Activated CD8-positive, alpha-beta T cell treated with anti-CD3 and anti-CD28 coated beads, Interleukin-2, amount 10 ng/mL, durations not matched to agents 7 days and 5 days (primary cell): ENCODE results near the gene PNPLA7. TPM values are rescaled to one million over a fixed set of nuclear protein-coding genes. Genes with fewer than 3 reads are reported as not detected.

Experiments used
- ATAC-seq: fragments of 150-1000 bp; cut with Tn5 transposase; one replicate; pipeline ENCODE4 v1.10.0; 2021; ENCODE audit warnings: moderate library complexity
- CTCF ChIA-PET: fragments of 350-600 bp; sonication (Branson Sonifier 250); formaldehyde crosslinking; loops from one replicate; lab custom pipeline; 2021; ENCODE audit warnings: antibody characterized with exemption; lab: Charles Lee
- POLR2A ChIA-PET: fragments of 350-600 bp; sonication (Branson Sonifier 250); formaldehyde crosslinking; loops from one replicate; lab custom pipeline; 2021; ENCODE audit warnings: antibody characterized with exemption; lab: Charles Lee
- DNase-seq: peaks from one replicate; pipeline ENCODE4 v3.0.0-alpha.2; 2020
- H3K27ac Mint-ChIP-seq: one replicate; pipeline ENCODE4 v1.8.0; 2021; ENCODE audit warnings: mild to moderate bottlenecking, mixed read lengths
- H3K27me3 Mint-ChIP-seq: one replicate; pipeline ENCODE4 v1.8.0; 2021; ENCODE audit warnings: low read depth, mixed read lengths
- H3K36me3 Mint-ChIP-seq: one replicate; pipeline ENCODE4 v1.8.0; 2021; ENCODE audit warnings: low read depth, mixed read lengths
- H3K4me1 Mint-ChIP-seq: one replicate; pipeline ENCODE4 v1.8.0; 2021; ENCODE audit warnings: low read depth, mixed read lengths
- H3K4me3 Mint-ChIP-seq: one replicate; pipeline ENCODE4 v1.8.0; 2021; ENCODE audit warnings: mild to moderate bottlenecking, mixed read lengths
- H3K9me3 Mint-ChIP-seq: one replicate; pipeline ENCODE4 v1.8.0; 2022; ENCODE audit warnings: mixed read lengths; ENCODE audit not compliant: insufficient read depth
- total RNA-seq, 2 experiments: library from RNA; stranded (reverse); gene quantifications; one replicate each; pipeline ENCODE4 v1.2.3, GENCODE V29; 2021

PNPLA7 gene
- total RNA-seq, 2 experiments from 2014 or later = 3.4 to 3.7 TPM

GRCh38 chr9:137435980-137436760 is 114.0 kb downstream of the PNPLA7 start:
- ATAC-seq (no peak), DNase-seq (no peak)
- Mint-ChIP-seq H3K27me3 (no peaks in the 10 kb centered on the region), H3K4me3 (no peak overlapping the region), H3K36me3 (no peaks in the 10 kb centered on the region), H3K4me1 (peaks cover 7% of the 10 kb centered on the region), H3K9me3 (no peaks in the 10 kb centered on the region), H3K27ac (no peak overlapping the region)
- CTCF ChIA-PET = no interaction called here
- POLR2A ChIA-PET = no interaction called here

GRCh38 chr9:137435381-137435891 is 114.8 kb downstream of the PNPLA7 start:
- ChIA-PET POLR2A (no interaction called here), CTCF (no interaction called here)
- no peaks in the 10 kb centered on the region for H3K27me3 Mint-ChIP-seq
- H3K4me3 Mint-ChIP-seq = no peak overlapping the region
- DNase-seq = no peak
- no peak for ATAC-seq
- H3K9me3 Mint-ChIP-seq = no peaks in the 10 kb centered on the region
- no peaks in the 10 kb centered on the region for H3K36me3 Mint-ChIP-seq
- H3K27ac Mint-ChIP-seq = no peak overlapping the region
- H3K4me1 Mint-ChIP-seq = peaks cover 7% of the 10 kb centered on the region

DNA sequence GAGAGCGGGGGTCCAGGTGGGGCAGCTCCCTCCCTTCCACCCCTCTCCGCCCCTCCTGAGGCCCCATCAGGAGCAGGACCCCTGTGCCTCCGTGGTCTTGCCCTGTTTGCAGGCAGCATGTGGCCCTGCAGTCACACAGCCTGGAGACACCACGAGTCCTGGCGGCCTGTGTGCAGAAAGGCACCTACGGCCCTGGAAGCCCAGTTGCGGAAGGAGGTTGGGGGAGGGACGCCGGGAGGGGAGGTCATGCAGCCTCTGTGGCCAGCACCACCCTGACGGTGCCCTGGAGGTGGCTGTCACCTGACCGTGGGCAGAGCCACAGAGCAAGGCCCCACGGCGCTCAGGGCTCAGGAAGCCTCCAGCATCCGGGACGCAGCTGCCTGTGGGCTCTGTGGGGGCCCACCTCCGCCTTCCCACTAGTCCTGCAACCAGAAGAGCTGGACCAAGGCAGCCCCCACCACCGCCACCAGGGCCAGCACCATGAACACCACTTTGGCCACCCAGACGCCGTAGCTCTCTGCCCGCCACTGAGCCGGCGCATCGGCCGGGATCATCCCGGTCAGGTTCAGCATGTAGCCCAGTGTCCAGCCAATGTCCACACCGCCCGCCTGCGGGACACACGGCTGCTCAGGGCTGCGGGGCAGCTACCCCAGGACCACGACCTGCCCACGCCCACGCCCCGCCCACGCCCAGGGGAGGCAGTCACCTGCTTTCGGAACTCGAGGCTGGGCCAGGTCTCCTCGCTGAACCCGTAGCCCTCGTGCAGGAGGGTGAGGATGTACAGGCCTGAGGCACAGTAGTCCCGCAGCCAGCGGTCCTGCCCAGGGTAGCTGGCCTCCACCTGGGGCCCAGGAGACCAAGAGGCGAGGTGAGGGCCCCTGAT is 115.5 kb downstream of the PNPLA7 start:
- H3K9me3 Mint-ChIP-seq = no peaks in the 10 kb centered on the region
- POLR2A ChIA-PET = no interaction called here
- H3K4me3 Mint-ChIP-seq = no peak overlapping the region
- ATAC-seq = no peak
- CTCF ChIA-PET = no interaction called here
- no peaks in the 10 kb centered on the region for H3K27me3 Mint-ChIP-seq
- peaks cover 7% of the 10 kb centered on the region for H3K4me1 Mint-ChIP-seq
- H3K27ac Mint-ChIP-seq = no peak overlapping the region
- no peak for DNase-seq
- H3K36me3 Mint-ChIP-seq = no peaks in the 10 kb centered on the region

DNA sequence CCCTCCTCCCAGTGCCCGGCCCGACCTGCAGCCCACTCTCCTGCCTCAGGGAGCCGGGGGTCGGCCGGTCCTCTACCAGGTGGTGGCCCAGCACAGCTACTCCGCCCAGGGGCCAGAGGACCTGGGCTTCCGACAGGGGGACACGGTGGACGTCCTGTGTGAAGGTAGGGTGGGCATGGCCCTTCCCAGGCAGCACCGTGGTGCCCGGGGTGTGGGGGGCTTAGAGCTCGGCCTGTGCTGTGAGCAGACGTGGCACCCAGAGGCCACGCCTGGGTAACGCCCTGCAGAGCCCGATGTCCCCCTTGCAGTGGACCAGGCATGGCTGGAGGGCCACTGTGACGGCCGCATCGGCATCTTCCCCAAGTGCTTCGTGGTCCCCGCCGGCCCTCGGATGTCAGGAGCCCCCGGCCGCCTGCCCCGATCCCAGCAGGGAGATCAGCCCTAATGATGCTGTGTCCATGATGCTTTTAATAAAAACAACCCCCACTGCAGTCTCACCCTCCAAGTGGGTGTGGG is 116.2 kb downstream of the PNPLA7 start:
- Mint-ChIP-seq H3K9me3 (no peaks in the 10 kb centered on the region), H3K27ac (no peak overlapping the region), H3K27me3 (no peaks in the 10 kb centered on the region), H3K4me3 (no peak overlapping the region), H3K4me1 (peaks cover 7% of the 10 kb centered on the region), H3K36me3 (no peaks in the 10 kb centered on the region)
- ATAC-seq (no peak), DNase-seq (no peak)
- ChIA-PET POLR2A (no interaction called here), CTCF (no interaction called here)

DNA sequence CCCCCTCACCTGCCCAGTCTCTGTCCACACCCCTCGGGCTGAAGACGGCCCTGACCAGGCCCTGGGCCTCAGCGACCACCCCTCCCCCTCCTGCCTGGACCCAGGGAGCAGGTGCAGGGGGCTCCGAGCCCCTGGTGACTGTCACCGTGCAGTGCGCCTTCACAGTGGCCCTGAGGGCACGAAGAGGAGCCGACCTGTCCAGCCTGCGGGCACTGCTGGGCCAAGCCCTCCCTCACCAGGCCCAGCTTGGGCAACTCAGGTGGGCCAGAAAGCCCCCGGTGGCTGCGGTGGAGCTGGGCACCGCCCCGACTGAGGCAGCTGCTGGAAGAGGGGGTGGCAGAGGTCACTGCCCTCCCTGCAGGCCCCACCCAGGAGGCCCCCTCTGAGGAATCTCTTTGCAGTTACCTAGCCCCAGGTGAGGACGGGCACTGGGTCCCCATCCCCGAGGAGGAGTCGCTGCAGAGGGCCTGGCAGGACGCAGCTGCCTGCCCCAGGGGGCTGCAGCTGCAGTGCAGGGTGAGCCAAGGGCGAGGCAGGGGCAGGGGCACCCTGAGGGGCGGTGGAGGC is 116.8 kb downstream of the PNPLA7 start:
- Mint-ChIP-seq H3K27me3 (no peaks in the 10 kb centered on the region), H3K9me3 (no peaks in the 10 kb centered on the region), H3K27ac (no peak overlapping the region), H3K4me1 (peaks cover 7% of the 10 kb centered on the region), H3K4me3 (no peak overlapping the region), H3K36me3 (no peaks in the 10 kb centered on the region)
- ChIA-PET POLR2A (no interaction called here), CTCF (no interaction called here)
- DNase-seq (no peak), ATAC-seq (no peak)

DNA sequence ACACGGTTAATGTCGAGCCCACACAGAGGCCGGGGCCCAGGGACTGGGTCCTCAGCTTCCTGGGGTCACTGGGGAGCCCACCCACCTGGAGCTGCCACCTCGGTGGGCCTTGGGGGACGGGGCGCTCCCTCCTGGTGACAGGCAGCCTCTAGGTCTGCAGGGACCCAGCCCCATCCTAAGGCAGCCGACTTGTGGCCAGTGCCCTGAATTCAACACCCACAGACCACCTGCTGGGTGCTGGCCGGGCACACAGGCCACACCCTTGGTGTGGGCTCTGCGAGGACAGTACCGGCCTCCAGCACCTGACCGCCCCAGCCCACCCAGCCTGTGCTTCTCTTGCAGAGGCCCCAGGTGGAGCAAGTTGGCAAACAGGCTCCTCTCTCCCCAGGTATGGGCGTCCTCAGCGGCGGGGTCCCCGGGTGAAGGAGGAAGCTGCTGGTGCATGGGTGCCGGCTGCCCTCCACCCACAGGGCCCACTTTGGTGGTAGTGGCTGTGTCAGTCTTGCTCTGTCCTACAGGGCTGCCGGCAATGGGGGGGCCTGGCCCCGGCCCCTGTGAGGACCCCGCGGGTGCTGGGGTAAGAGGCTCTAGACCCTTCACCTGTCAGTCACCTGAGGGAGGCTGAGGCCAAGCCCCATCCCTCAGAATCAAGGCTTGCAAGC is 117.4 kb downstream of the PNPLA7 start:
- POLR2A ChIA-PET = no interaction called here
- H3K9me3 Mint-ChIP-seq = no peaks in the 10 kb centered on the region
- H3K27me3 Mint-ChIP-seq = no peaks in the 10 kb centered on the region
- CTCF ChIA-PET = no interaction called here
- DNase-seq (no peak), ATAC-seq (no peak)
- no peaks in the 10 kb centered on the region for H3K36me3 Mint-ChIP-seq
- H3K27ac Mint-ChIP-seq = no peak overlapping the region
- peaks cover 7% of the 10 kb centered on the region for H3K4me1 Mint-ChIP-seq
- H3K4me3 Mint-ChIP-seq = no peak overlapping the region

DNA sequence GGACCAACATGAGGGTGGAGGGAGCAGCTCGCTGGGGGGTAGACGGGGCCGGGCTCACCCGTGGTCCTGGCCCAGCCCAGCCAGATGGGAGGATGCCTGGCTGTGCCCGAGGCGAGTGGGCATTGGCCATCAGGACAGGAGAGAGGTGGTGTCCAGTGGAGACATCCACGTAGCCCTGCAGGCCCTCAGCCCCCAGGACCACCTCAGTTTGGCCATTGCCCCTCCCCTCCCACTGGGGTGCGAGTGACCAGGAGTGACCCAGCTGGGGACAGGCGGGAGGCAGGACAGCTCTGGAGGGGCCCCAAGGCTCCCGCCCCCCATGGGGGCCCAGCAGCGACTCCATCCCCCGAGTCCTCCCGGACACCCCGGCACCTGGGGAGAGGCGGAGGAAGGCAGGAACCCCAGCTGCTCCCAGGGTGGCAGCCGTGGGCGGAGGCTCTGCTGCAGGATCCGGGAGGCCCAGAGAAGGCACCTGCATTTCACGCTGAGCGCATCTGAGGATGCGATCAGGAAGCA is 118.7 kb downstream of the PNPLA7 start:
- DNase-seq (no peak), ATAC-seq (no peak)
- Mint-ChIP-seq H3K9me3 (no peaks in the 10 kb centered on the region), H3K4me1 (peaks cover 7% of the 10 kb centered on the region), H3K4me3 (no peak overlapping the region), H3K36me3 (no peaks in the 10 kb centered on the region), H3K27ac (no peak overlapping the region), H3K27me3 (no peaks in the 10 kb centered on the region)
- POLR2A ChIA-PET = no interaction called here
- CTCF ChIA-PET = interaction anchor here (1.3 kb wide), 1 partner anchor 9 kb away, joined by 4 read pairs; the partner anchor contains the start of genes EXD3 and NOXA1

GRCh38 chr9:137430723-137431415 is 119.3 kb downstream of the PNPLA7 start:
- ChIA-PET CTCF (interaction anchor here (1.3 kb wide), 1 partner anchor 8 kb away, joined by 4 read pairs; the partner anchor contains the start of genes EXD3 and NOXA1), POLR2A (no interaction called here)
- ATAC-seq (no peak), DNase-seq (no peak)
- H3K27ac Mint-ChIP-seq = no peak overlapping the region
- H3K4me1 Mint-ChIP-seq = peaks cover 7% of the 10 kb centered on the region
- H3K27me3 Mint-ChIP-seq = no peaks in the 10 kb centered on the region
- H3K36me3 Mint-ChIP-seq = no peaks in the 10 kb centered on the region
- no peaks in the 10 kb centered on the region for H3K9me3 Mint-ChIP-seq
- H3K4me3 Mint-ChIP-seq = no peak overlapping the region

- no peak for ATAC-seq
- Mint-ChIP-seq H3K4me3 (no peak overlapping the region), H3K27ac (no peak overlapping the region), H3K4me1 (peaks cover 7% of the 10 kb centered on the region), H3K36me3 (no peaks in the 10 kb centered on the region), H3K27me3 (no peaks in the 10 kb centered on the region), H3K9me3 (no peaks in the 10 kb centered on the region)
- DNase-seq = no peak
- POLR2A ChIA-PET = no interaction called here
- CTCF ChIA-PET = no interaction called here
Observed at GRCh38 chr9:137429974-137430722, 120.1 kb downstream of the PNPLA7 start.

GRCh38 chr9:137429546-137429890 is 120.7 kb downstream of the PNPLA7 start:
- no peak for ATAC-seq
- POLR2A ChIA-PET = no interaction called here
- Mint-ChIP-seq H3K36me3 (no peaks in the 10 kb centered on the region), H3K4me1 (peaks cover 4% of the 10 kb centered on the region), H3K4me3 (no peak overlapping the region), H3K27ac (no peak overlapping the region), H3K9me3 (no peaks in the 10 kb centered on the region), H3K27me3 (peaks cover 6% of the 10 kb centered on the region)
- no peak for DNase-seq
- CTCF ChIA-PET = no interaction called here
